Suprapubic skin (tissue), 4 donors: ENCODE measurements around the gene ADGRD2. TPM values are rescaled to one million over a fixed set of nuclear protein-coding genes. Genes with fewer than 3 reads are reported as not detected.

Source experiments
- DNase-seq, 2 donors: peaks; one replicate each; pipeline ENCODE4 v3.0.0-alpha.2; 2019; ENCODE audit warnings: low spot score in 2 of 2
- H3K27ac ChIP-seq: fragments of 200-600 bp; sonication (generic); one replicate; pipeline ENCODE4 v1.5.1; 2019
- H3K27me3 ChIP-seq: fragments of 200-600 bp; sonication (generic); one replicate; pipeline ENCODE4 v1.5.1; 2019
- H3K36me3 ChIP-seq: fragments of 200-600 bp; sonication (generic); one replicate; pipeline ENCODE4 v1.5.1; 2019
- H3K4me1 ChIP-seq: fragments of 200-600 bp; sonication (generic); one replicate; pipeline ENCODE4 v1.5.1; 2019
- H3K4me3 ChIP-seq: fragments of 200-600 bp; sonication (generic); one replicate; pipeline ENCODE4 v1.5.1; 2019; ENCODE audit warnings: mild to moderate bottlenecking
- H3K9me3 ChIP-seq: fragments of 200-600 bp; sonication (generic); one replicate; pipeline ENCODE4 v1.5.1; 2019
- EP300 ChIP-seq: sonication (generic); formaldehyde crosslinking; IDR thresholded peaks from one replicate; pipeline ENCODE4 v1.6.1; 2017; ENCODE audit warnings: antibody characterized with exemption
- POLR2A ChIP-seq, 2 donors: fragments of 450-650 bp; IDR thresholded peaks; one replicate each; pipeline ENCODE4 v1.6.1; 2017; ENCODE audit warnings: antibody characterized with exemption in 2 of 2, mild to moderate bottlenecking in 2 of 2, moderate library complexity in 2 of 2
- POLR2AphosphoS5 ChIP-seq, 3 donors: sonication (generic); formaldehyde crosslinking; IDR thresholded peaks; one replicate each; pipeline ENCODE4 v1.6.1; 2017; ENCODE audit warnings: antibody characterized with exemption in 3 of 3
- WGBS: methylation state at CpG from one replicate; pipeline ENCODE4 v1.1.5; 2018; 5-methylcytosine and 5-hydroxymethylcytosine counted together
- total RNA-seq, 4 donors: library from RNA; depleted of rRNA; stranded (reverse); fragments of >200 nt; gene quantifications; one replicate each; pipeline ENCODE4 v1.1.0, GENCODE V29; 2016
- TF ChIP-seq, protein P1 (sequence below), 2 donors: fragments of 200-600 bp in 1 of 2; fragments of 450-650 bp in 1 of 2; sonication (generic) in 1 of 2; IDR thresholded peaks; one replicate each; pipeline ENCODE4 v1.5.1; 2016 to 2019; ENCODE audit warnings: antibody characterized with exemption in 2 of 2, mild to moderate bottlenecking in 1 of 2, moderate library complexity in 1 of 2

Gene ADGRD2
- total RNA-seq, 4 donors from 2014 or later: 0.31 to 7.7 TPM; not detected in 2

- Histone ChIP-seq H3K27ac (no peak overlapping the region), H3K36me3 (no peaks in the 10 kb centered on the region), H3K9me3 (no peaks in the 10 kb centered on the region), H3K27me3 (peaks cover 91% of the 10 kb centered on the region), H3K4me3 (no peak overlapping the region), H3K4me1 (peaks cover 8% of the 10 kb centered on the region)
- DNase-seq: no peak
- TF ChIP-seq, protein P1, sequence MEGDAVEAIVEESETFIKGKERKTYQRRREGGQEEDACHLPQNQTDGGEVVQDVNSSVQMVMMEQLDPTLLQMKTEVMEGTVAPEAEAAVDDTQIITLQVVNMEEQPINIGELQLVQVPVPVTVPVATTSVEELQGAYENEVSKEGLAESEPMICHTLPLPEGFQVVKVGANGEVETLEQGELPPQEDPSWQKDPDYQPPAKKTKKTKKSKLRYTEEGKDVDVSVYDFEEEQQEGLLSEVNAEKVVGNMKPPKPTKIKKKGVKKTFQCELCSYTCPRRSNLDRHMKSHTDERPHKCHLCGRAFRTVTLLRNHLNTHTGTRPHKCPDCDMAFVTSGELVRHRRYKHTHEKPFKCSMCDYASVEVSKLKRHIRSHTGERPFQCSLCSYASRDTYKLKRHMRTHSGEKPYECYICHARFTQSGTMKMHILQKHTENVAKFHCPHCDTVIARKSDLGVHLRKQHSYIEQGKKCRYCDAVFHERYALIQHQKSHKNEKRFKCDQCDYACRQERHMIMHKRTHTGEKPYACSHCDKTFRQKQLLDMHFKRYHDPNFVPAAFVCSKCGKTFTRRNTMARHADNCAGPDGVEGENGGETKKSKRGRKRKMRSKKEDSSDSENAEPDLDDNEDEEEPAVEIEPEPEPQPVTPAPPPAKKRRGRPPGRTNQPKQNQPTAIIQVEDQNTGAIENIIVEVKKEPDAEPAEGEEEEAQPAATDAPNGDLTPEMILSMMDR (IDR thresholded peaks at IDR 0.05): no peak
- TF ChIP-seq POLR2A (IDR thresholded peaks at IDR 0.05) (no peak), POLR2AphosphoS5 (IDR thresholded peaks at IDR 0.05) (no peak), EP300 (no peak)
- 71% methylated on average over 7 of the region's 26 CpGs for WGBS
These were observed 32.3 kb downstream of the ADGRD2 start for GRCh38 chr9:124482431-124483031.

GRCh38 chr9:124483481-124483880, 33.2 kb downstream of the ADGRD2 start:
- no peak for TF ChIP-seq EP300
- TF ChIP-seq POLR2AphosphoS5 (IDR thresholded peaks at IDR 0.05): no peak
- TF ChIP-seq POLR2A (IDR thresholded peaks at IDR 0.05): no peak
- TF ChIP-seq, protein P1 (IDR thresholded peaks at IDR 0.05): no peak
- no peak for DNase-seq

GRCh38 chr9:124485201-124485600, 35.0 kb downstream of the ADGRD2 start:
- no peak overlapping the region for H3K4me3 ChIP-seq
- no peak overlapping the region for H3K27ac ChIP-seq
- no peaks in the 10 kb centered on the region for H3K36me3 ChIP-seq
- H3K27me3 ChIP-seq: peaks cover 83% of the 10 kb centered on the region
- no peaks in the 10 kb centered on the region for H3K9me3 ChIP-seq
- DNase-seq: no peak
- WGBS: 79% methylated on average over 8 of the region's 13 CpGs
- TF ChIP-seq EP300 (no peak), POLR2AphosphoS5 (IDR thresholded peaks at IDR 0.05) (no peak), POLR2A (IDR thresholded peaks at IDR 0.05) (no peak)
- TF ChIP-seq, protein P1 (IDR thresholded peaks at IDR 0.05): no peak
- peaks cover 2% of the 10 kb centered on the region for H3K4me1 ChIP-seq

More at GRCh38 chr9:124483481-124483880, 33.2 kb downstream of the ADGRD2 start:
- Histone ChIP-seq H3K27ac (no peak overlapping the region), H3K9me3 (no peaks in the 10 kb centered on the region), H3K4me3 (no peak overlapping the region), H3K4me1 (peaks cover 2% of the 10 kb centered on the region), H3K27me3 (peaks cover 84% of the 10 kb centered on the region), H3K36me3 (no peaks in the 10 kb centered on the region)
- WGBS: 96% methylated on average over 9 of the region's 9 CpGs

DNA sequence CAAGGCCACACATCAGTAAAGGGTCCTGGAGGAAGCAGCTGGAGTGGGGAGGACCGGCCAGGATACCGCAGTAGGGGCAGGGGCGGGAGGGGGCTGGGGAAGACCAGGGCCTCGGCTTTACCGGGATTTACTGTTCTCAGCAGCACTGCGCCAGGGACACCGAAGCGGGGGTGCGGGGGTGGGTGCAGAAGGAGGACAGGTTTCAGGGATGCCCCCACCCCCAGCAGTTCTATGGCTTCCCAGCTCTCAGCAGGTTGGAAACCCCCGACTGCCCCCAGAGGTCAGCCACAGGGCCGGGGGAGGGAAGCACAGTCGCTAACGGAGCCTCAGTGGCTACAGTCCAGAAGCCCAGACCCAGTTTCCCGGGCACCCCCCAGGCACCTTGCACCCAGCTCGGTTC, 35.7 kb downstream of the ADGRD2 start:
- H3K4me3 ChIP-seq: no peak overlapping the region
- WGBS: 61% methylated on average over 5 of the region's 15 CpGs
- H3K4me1 ChIP-seq: peaks cover 2% of the 10 kb centered on the region
- H3K9me3 ChIP-seq: no peaks in the 10 kb centered on the region
- H3K36me3 ChIP-seq: no peaks in the 10 kb centered on the region
- peaks cover 78% of the 10 kb centered on the region for H3K27me3 ChIP-seq
- H3K27ac ChIP-seq: no peak overlapping the region
- TF ChIP-seq, protein P1 (IDR thresholded peaks at IDR 0.05): no peak
- no peak for TF ChIP-seq EP300
- TF ChIP-seq POLR2A (IDR thresholded peaks at IDR 0.05): no peak
- TF ChIP-seq POLR2AphosphoS5 (IDR thresholded peaks at IDR 0.05): no peak
- no peak for DNase-seq

GRCh38 chr9:124486778-124487259, 36.6 kb downstream of the ADGRD2 start:
- no peak overlapping the region for H3K27ac ChIP-seq
- no peak overlapping the region for H3K4me3 ChIP-seq
- no peaks in the 10 kb centered on the region for H3K9me3 ChIP-seq
- peaks cover 75% of the 10 kb centered on the region for H3K27me3 ChIP-seq
- H3K36me3 ChIP-seq: no peaks in the 10 kb centered on the region
- DNase-seq: no peak
- H3K4me1 ChIP-seq: peaks cover 2% of the 10 kb centered on the region
- no peak for TF ChIP-seq POLR2AphosphoS5 (IDR thresholded peaks at IDR 0.05)
- TF ChIP-seq POLR2A (IDR thresholded peaks at IDR 0.05): no peak
- TF ChIP-seq EP300: no peak
- TF ChIP-seq, protein P1 (IDR thresholded peaks at IDR 0.05): no peak
- WGBS: 49% methylated on average over 3 of the region's 17 CpGs
